Mesendoderm (in vitro differentiated cells): ENCODE results near the gene OR51B2.
A peak's percentile ranks its signal among the peaks of the same experiment; 100 is the strongest.

Experiments
- DNase-seq: peaks from one replicate; pipeline ENCODE4 v3.0.0; 2013
- H2AK5ac ChIP-seq: 2 replicates; pipeline ENCODE4 v1.6.1; 2013; ENCODE audit warnings: low read length, inconsistent platforms
- H2BK120ac ChIP-seq: 2 replicates; pipeline ENCODE4 v1.6.1; 2013; ENCODE audit warnings: low read depth, mild to moderate bottlenecking, low read length, moderate library complexity, mixed read lengths
- H2BK15ac ChIP-seq: replicated peaks from 2 replicates; pipeline ENCODE4 v1.6.1; 2013; ENCODE audit warnings: low read depth, mild to moderate bottlenecking, moderate library complexity
- H2BK5ac ChIP-seq: 2 replicates; pipeline ENCODE4 v1.6.1; 2013; ENCODE audit warnings: low read length, inconsistent platforms
- H3K18ac ChIP-seq: 2 replicates; pipeline ENCODE4 v1.6.1; 2013; ENCODE audit warnings: mild to moderate bottlenecking, low read length, mixed read lengths
- H3K23ac ChIP-seq: one replicate; pipeline ENCODE4 v1.6.1; 2013; ENCODE audit warnings: low read length
- H3K27ac ChIP-seq: 2 replicates; pipeline ENCODE4 v1.5.1; 2013; ENCODE audit warnings: low read depth, mild to moderate bottlenecking, inconsistent platforms, low read length, moderate library complexity
- H3K27me3 ChIP-seq: 2 replicates; pipeline ENCODE4 v1.6.1; 2013; ENCODE audit warnings: low read length, control low read depth, mild to moderate bottlenecking, inconsistent platforms; ENCODE audit not compliant: insufficient read depth, poor library complexity
- H3K36me3 ChIP-seq: 2 replicates; pipeline ENCODE4 v1.6.1; 2013; ENCODE audit warnings: low read length, inconsistent platforms; ENCODE audit not compliant: control insufficient read depth, insufficient read depth
- H3K4ac ChIP-seq: one replicate; pipeline ENCODE4 v1.6.1; 2013; ENCODE audit warnings: low read depth, mild to moderate bottlenecking, low read length, moderate library complexity
- H3K4me1 ChIP-seq: 2 replicates; pipeline ENCODE4 v1.6.1; 2013; ENCODE audit warnings: low read depth, low read length, inconsistent platforms; ENCODE audit not compliant: control insufficient read depth
- H3K4me2 ChIP-seq: 2 replicates; pipeline ENCODE4 v1.6.1; 2013; ENCODE audit warnings: low read length
- H3K4me3 ChIP-seq: 2 replicates; pipeline ENCODE4 v1.5.1; 2013; ENCODE audit warnings: mild to moderate bottlenecking, low read length
- H3K56ac ChIP-seq: one replicate; pipeline ENCODE4 v1.6.1; 2013; ENCODE audit warnings: low read length
- H3K79me1 ChIP-seq: 2 replicates; pipeline ENCODE4 v1.6.1; 2013; ENCODE audit warnings: low read length, inconsistent platforms
- H3K79me2 ChIP-seq: 2 replicates; pipeline ENCODE4 v1.6.1; 2013; ENCODE audit warnings: mild to moderate bottlenecking, low read length; ENCODE audit not compliant: control insufficient read depth, insufficient read depth
- H3K9ac ChIP-seq: 2 replicates; pipeline ENCODE4 v1.6.1; 2013; ENCODE audit warnings: low read length, inconsistent platforms
- H4K5ac ChIP-seq: one replicate; pipeline ENCODE4 v1.6.1; 2013; ENCODE audit warnings: low read length
- H4K8ac ChIP-seq: one replicate; pipeline ENCODE4 v1.6.1; 2013; ENCODE audit warnings: low read depth, mild to moderate bottlenecking, control low read depth, low read length, moderate library complexity
- WGBS: extraction: QIAGEN DNeasy Blood & Tissue Kit; methylation state at CpG from one replicate; pipeline ENCODE4 v1.1.7; 2013; ENCODE audit warnings: low lambda C conversion rate, missing lambda C conversion rate; ENCODE audit not compliant: insufficient coverage; ENCODE audit errors: extremely low coverage; 5-methylcytosine and 5-hydroxymethylcytosine counted together

The OR51B2 gene

GRCh38 chr11:5280582-5281102 lies 43.5 kb downstream of the OR51B2 start:
- H3K23ac ChIP-seq = no peak overlapping the region
- no peak overlapping the region for H3K56ac ChIP-seq
- no peak overlapping the region for H3K27ac ChIP-seq
- no peak overlapping the region for H4K8ac ChIP-seq
- no peaks in the 10 kb centered on the region for H3K79me2 ChIP-seq
- whole genome bisulfite sequencing = no CpG with 5 or more reads among the region's 3 CpGs
- H3K18ac ChIP-seq = no peak overlapping the region
- H4K5ac ChIP-seq = no peak overlapping the region
- H2BK5ac ChIP-seq = no peak overlapping the region
- no peak overlapping the region for H2AK5ac ChIP-seq
- H3K4me1 ChIP-seq = peaks cover 3% of the 10 kb centered on the region
- no peak overlapping the region for H3K4me3 ChIP-seq
- no peak overlapping the region for H2BK120ac ChIP-seq
- H3K36me3 ChIP-seq = no peaks in the 10 kb centered on the region
- H2BK15ac ChIP-seq = no peak overlapping the region
- H3K27me3 ChIP-seq = no peaks in the 10 kb centered on the region
- peak; percentile 97 for DNase-seq
- no peaks in the 10 kb centered on the region for H3K79me1 ChIP-seq
- no peak overlapping the region for H3K4me2 ChIP-seq
- no peak overlapping the region for H3K9ac ChIP-seq
- no peak overlapping the region for H3K4ac ChIP-seq

GRCh38 chr11:5279471-5280090 lies 44.5 kb downstream of the OR51B2 start:
- Histone ChIP-seq H3K56ac (no peak overlapping the region), H3K4me1 (peaks cover 3% of the 10 kb centered on the region), H3K18ac (no peak overlapping the region), H2BK5ac (no peak overlapping the region), H3K79me2 (no peaks in the 10 kb centered on the region), H3K79me1 (no peaks in the 10 kb centered on the region), H3K4me3 (no peak overlapping the region), H2BK120ac (peak overlapping the region; percentile 49), H3K27me3 (no peaks in the 10 kb centered on the region), H3K4ac (no peak overlapping the region), H3K36me3 (no peaks in the 10 kb centered on the region), H3K27ac (no peak overlapping the region), H2BK15ac (no peak overlapping the region), H3K23ac (no peak overlapping the region), H4K8ac (no peak overlapping the region), H3K4me2 (no peak overlapping the region), H4K5ac (no peak overlapping the region), H2AK5ac (no peak overlapping the region), H3K9ac (no peak overlapping the region)
- WGBS = no CpG with 5 or more reads among the region's 4 CpGs
- no peak for DNase-seq

GRCh38 chr11:5277807-5278382 lies 46.2 kb downstream of the OR51B2 start:
- H2AK5ac ChIP-seq = no peak overlapping the region
- H3K27me3 ChIP-seq = no peaks in the 10 kb centered on the region
- no peak overlapping the region for H3K9ac ChIP-seq
- WGBS = no CpG with 5 or more reads among the region's 1 CpG
- no peak overlapping the region for H3K4ac ChIP-seq
- no peak overlapping the region for H3K27ac ChIP-seq
- no peaks in the 10 kb centered on the region for H3K79me2 ChIP-seq
- H3K4me2 ChIP-seq = no peak overlapping the region
- no peak overlapping the region for H2BK15ac ChIP-seq
- no peaks in the 10 kb centered on the region for H3K79me1 ChIP-seq
- H4K5ac ChIP-seq = no peak overlapping the region
- H2BK5ac ChIP-seq = no peak overlapping the region
- no peak overlapping the region for H4K8ac ChIP-seq
- H2BK120ac ChIP-seq = no peak overlapping the region
- no peak overlapping the region for H3K18ac ChIP-seq
- no peak for DNase-seq
- H3K36me3 ChIP-seq = no peaks in the 10 kb centered on the region
- H3K23ac ChIP-seq = no peak overlapping the region
- H3K4me1 ChIP-seq = peaks cover 3% of the 10 kb centered on the region
- no peak overlapping the region for H3K4me3 ChIP-seq
- H3K56ac ChIP-seq = no peak overlapping the region

DNA sequence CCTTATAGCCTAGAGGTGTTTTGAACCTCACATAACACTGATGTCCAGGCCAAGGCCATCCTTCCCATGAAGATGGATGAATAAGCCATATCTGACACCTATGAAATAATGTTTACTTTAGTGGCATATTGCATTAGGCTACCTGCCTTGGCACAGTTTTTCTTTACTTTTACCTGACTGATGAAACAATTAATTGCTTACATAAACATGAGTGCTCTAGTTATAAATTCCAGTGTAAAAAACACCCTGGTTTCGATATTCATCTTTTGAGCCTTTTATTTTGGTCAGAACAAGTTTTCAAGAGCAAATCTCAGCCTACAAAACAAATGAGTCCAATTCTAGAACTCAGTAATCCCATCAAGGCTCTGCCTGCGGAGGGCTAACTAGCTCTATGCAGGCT lies 47.4 kb downstream of the OR51B2 start:
- Histone ChIP-seq H3K79me2 (no peaks in the 10 kb centered on the region), H3K4me3 (no peak overlapping the region), H4K5ac (no peak overlapping the region), H3K9ac (no peak overlapping the region), H3K27ac (no peak overlapping the region), H3K56ac (no peak overlapping the region), H3K4ac (no peak overlapping the region), H3K18ac (no peak overlapping the region), H3K79me1 (no peaks in the 10 kb centered on the region), H2AK5ac (no peak overlapping the region), H2BK15ac (no peak overlapping the region), H4K8ac (no peak overlapping the region), H3K36me3 (no peaks in the 10 kb centered on the region), H3K23ac (no peak overlapping the region), H2BK120ac (no peak overlapping the region), H3K27me3 (no peaks in the 10 kb centered on the region), H3K4me2 (no peak overlapping the region), H3K4me1 (peaks cover 3% of the 10 kb centered on the region), H2BK5ac (no peak overlapping the region)
- no CpG with 5 or more reads among the region's 2 CpGs for WGBS
- DNase-seq = no peak

DNA sequence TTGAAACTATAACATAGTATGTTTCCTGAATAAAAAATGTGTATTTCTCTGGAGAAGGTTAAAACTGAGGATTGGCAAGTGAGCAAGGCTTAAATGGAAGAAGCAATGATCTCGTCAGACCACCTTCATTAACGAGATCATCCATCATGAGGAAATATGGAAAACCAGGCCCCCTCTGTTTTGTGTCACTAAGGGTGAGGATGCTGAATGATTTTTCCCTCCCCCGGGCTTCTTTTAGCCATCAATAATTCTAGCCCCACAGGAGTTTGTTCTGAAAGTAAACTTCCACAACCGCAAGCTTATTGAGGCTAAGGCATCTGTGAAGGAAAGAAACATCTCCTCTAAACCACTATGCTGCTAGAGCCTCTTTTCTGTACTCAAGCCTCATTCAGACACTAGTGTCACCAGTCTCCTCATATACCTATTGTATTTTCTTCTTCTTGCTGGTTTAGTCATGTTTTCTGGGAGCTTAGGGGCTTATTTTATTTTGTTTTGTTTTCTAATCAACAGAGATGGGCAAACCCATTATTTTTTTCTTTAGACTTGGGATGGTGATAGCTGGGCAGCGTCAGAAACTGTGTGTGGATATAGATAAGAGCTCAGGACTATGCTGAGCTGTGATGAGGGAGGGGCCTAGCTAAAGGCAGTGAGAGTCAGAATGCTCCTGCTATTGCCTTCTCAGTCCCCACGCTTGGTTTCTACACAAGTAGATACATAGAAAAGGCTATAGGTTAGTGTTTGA lies 48.6 kb downstream of the OR51B2 start:
- Histone ChIP-seq H3K4me2 (no peak overlapping the region), H3K4me1 (peaks cover under 1% of the 10 kb centered on the region), H3K27me3 (no peaks in the 10 kb centered on the region), H3K4me3 (no peak overlapping the region), H4K8ac (no peak overlapping the region), H3K4ac (no peak overlapping the region), H3K23ac (no peak overlapping the region), H3K27ac (no peak overlapping the region), H3K36me3 (no peaks in the 10 kb centered on the region), H2AK5ac (no peak overlapping the region), H3K79me2 (no peaks in the 10 kb centered on the region), H3K9ac (no peak overlapping the region), H3K18ac (no peak overlapping the region), H2BK15ac (no peak overlapping the region), H2BK5ac (no peak overlapping the region), H2BK120ac (no peak overlapping the region), H3K79me1 (no peaks in the 10 kb centered on the region), H4K5ac (no peak overlapping the region), H3K56ac (no peak overlapping the region)
- DNase-seq = peak; percentile 22
- WGBS = no CpG with 5 or more reads among the region's 6 CpGs
